ENCODE measurements around the gene PLEKHM3. TPM values are rescaled to one million over a fixed set of nuclear protein-coding genes. Genes with fewer than 3 reads are reported as not detected.
A peak's percentile ranks its signal among the peaks of the same experiment; 100 is the strongest.

PLEKHM3 gene
- total RNA-seq, 1 donor from 2014 or later: 12.1 TPM

DNA sequence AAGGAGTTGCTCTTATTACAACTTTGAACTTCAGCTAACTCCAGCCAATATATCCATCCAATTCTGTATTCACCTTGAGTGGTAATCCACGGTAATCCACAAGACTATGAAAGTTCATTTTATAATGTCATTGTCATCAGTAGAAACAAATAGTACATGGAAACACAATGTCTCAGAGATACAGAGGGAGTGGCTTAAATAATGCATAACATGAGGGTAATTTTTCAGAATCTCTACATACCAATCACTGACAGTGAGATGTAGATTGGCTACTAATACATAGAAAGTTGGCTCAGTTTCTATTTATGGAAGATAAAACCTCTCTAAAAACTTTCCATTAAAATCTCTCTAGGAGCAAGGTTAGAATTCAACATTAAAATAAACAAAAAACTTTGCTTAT lies 93.2 kb downstream of the PLEKHM3 start:
- H3K9me3 Mint-ChIP-seq: no peaks in the 10 kb centered on the region
- no peak overlapping the region for H3K4me3 Mint-ChIP-seq
- H3K4me1 Mint-ChIP-seq (ENCODE audit: unreplicated experiment): peaks cover under 1% of the 10 kb centered on the region
- H3K36me3 Mint-ChIP-seq: peaks cover 9% of the 10 kb centered on the region
- no peak for DNase-seq (ENCODE audit: extremely low spot score, unreplicated experiment)
- H3K27me3 Mint-ChIP-seq: no peaks in the 10 kb centered on the region
- TF ChIP-seq, protein P1, sequence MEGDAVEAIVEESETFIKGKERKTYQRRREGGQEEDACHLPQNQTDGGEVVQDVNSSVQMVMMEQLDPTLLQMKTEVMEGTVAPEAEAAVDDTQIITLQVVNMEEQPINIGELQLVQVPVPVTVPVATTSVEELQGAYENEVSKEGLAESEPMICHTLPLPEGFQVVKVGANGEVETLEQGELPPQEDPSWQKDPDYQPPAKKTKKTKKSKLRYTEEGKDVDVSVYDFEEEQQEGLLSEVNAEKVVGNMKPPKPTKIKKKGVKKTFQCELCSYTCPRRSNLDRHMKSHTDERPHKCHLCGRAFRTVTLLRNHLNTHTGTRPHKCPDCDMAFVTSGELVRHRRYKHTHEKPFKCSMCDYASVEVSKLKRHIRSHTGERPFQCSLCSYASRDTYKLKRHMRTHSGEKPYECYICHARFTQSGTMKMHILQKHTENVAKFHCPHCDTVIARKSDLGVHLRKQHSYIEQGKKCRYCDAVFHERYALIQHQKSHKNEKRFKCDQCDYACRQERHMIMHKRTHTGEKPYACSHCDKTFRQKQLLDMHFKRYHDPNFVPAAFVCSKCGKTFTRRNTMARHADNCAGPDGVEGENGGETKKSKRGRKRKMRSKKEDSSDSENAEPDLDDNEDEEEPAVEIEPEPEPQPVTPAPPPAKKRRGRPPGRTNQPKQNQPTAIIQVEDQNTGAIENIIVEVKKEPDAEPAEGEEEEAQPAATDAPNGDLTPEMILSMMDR (conservative IDR thresholded peaks at IDR 0.05): no peak
- no peak overlapping the region for H3K27ac Mint-ChIP-seq

DNA sequence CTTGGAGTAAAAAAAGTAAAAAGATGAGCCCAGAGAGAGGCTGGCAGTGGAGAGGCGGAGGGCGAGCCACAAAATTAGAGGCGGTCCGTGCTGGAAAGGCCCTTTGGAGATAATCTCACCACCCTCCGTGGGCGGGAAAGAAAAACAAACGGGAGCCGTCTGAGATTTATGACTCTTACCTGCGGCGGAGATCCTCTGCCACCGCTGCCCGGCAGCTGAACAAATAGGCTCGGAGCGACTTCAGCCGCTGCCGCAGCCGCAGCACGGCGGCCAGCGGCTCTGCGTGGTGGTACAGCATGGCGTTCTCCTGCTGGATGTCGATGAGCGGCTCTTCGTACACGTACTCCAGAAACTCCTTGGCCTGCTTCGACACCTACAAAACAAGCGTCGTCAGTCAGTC lies 94.6 kb downstream of the PLEKHM3 start:
- no peak overlapping the region for H3K27ac Mint-ChIP-seq
- DNase-seq (ENCODE audit: extremely low spot score, unreplicated experiment): no peak
- H3K36me3 Mint-ChIP-seq: peaks cover 11% of the 10 kb centered on the region
- TF ChIP-seq, protein P1 (conservative IDR thresholded peaks at IDR 0.05): no peak
- no peak overlapping the region for H3K4me3 Mint-ChIP-seq
- H3K9me3 Mint-ChIP-seq: no peaks in the 10 kb centered on the region
- H3K27me3 Mint-ChIP-seq: no peaks in the 10 kb centered on the region
- H3K4me1 Mint-ChIP-seq (ENCODE audit: unreplicated experiment): peaks cover 13% of the 10 kb centered on the region

DNA sequence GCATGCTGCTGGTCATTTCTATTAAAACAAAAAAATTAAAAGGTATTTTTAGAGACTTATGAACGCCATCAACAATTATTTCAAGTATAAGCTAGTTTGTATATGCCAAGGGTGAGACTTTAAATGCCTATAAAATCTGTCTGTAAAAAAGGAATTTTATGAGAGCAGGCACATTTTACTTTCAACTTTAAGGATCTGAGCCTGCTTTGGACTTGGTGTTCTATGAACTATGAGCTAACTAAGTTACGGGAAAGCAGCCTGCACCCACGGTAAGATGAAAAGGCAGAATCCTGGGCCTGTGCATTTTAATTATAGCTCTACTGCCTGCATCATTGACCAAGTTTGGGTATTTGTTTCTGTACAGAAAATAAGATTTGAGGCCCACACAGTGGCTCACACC lies 95.4 kb downstream of the PLEKHM3 start:
- peaks cover 16% of the 10 kb centered on the region for H3K4me1 Mint-ChIP-seq (ENCODE audit: unreplicated experiment)
- no peaks in the 10 kb centered on the region for H3K9me3 Mint-ChIP-seq
- H3K4me3 Mint-ChIP-seq: no peak overlapping the region
- TF ChIP-seq, protein P1 (conservative IDR thresholded peaks at IDR 0.05): no peak
- no peak for DNase-seq (ENCODE audit: extremely low spot score, unreplicated experiment)
- H3K36me3 Mint-ChIP-seq: peaks cover 15% of the 10 kb centered on the region
- no peaks in the 10 kb centered on the region for H3K27me3 Mint-ChIP-seq
- no peak overlapping the region for H3K27ac Mint-ChIP-seq

DNA sequence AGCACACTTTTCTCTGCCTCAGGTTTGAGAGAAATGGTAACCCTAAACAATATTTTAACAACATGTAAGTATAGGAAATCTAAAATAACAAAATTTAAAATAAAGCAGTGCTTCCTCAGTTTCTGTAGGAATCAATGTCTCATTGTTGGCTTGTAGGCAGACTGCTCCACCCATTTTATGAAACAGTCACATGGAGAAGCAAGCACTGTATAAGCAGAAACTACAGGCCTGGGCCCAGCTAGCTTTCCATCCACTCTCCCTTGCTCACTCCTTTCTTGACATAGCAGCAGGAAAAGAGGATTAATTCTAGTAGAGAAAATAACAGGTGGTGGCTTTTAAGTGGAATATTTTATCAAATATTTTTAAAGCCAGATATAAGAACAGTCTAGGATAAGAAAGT lies 97.2 kb downstream of the PLEKHM3 start:
- Mint-ChIP-seq H3K9me3 (no peaks in the 10 kb centered on the region), H3K4me3 (no peak overlapping the region), H3K4me1 (ENCODE audit: unreplicated experiment) (peaks cover 16% of the 10 kb centered on the region), H3K27me3 (no peaks in the 10 kb centered on the region), H3K27ac (no peak overlapping the region), H3K36me3 (peaks cover 18% of the 10 kb centered on the region)
- TF ChIP-seq, protein P1 (conservative IDR thresholded peaks at IDR 0.05): no peak
- DNase-seq (ENCODE audit: extremely low spot score, unreplicated experiment): no peak

DNA sequence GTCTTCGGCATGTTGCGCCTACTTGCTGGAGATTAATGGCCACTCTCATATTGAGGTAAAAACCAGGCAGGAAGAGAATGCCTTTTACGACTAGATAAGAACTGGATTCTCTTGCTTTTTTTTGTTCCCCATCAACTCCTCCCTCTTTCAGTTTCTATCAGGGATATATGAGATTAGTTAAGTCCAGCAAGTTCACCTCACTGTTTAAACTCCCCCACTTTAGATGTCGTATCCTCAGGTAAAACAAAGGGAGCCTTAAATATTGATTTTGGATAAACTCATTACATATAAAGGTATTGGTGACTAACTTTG lies 98.4 kb downstream of the PLEKHM3 start:
- no peak for DNase-seq (ENCODE audit: extremely low spot score, unreplicated experiment)

More for the DNA sequence above, 98.4 kb downstream of the PLEKHM3 start:
- Mint-ChIP-seq H3K27me3 (no peaks in the 10 kb centered on the region), H3K9me3 (no peaks in the 10 kb centered on the region), H3K4me3 (peak overlapping the region; percentile 58), H3K36me3 (peaks cover 22% of the 10 kb centered on the region), H3K4me1 (ENCODE audit: unreplicated experiment) (peaks cover 16% of the 10 kb centered on the region), H3K27ac (peak overlapping the region; percentile 82)
- TF ChIP-seq, protein P1 (conservative IDR thresholded peaks at IDR 0.05): no peak

Measured in type B pancreatic cell (in vitro differentiated cells).